Lower leg skin (tissue), 4 donors: ENCODE results near the gene CDH20. TPM values are rescaled to one million over a fixed set of nuclear protein-coding genes. Genes with fewer than 3 reads are reported as not detected.
"Not testable (repeated sequence)": the region's sequence is repeated elsewhere in the genome, so short reads cannot be mapped to it uniquely, and the experiment has no call there.

ENCODE experiments used
- DNase-seq, 2 donors: peaks; one replicate each; pipeline ENCODE4 v3.0.0-alpha.2; 2019; ENCODE audit warnings: low spot score in 2 of 2
- H3K4me3 ChIP-seq: fragments of 200-600 bp; sonication (generic); 2 replicates; pipeline ENCODE4 v1.5.1; 2017; ENCODE audit warnings: mild to moderate bottlenecking, low read depth; ENCODE audit not compliant: poor library complexity, severe bottlenecking
- POLR2A ChIP-seq, 2 donors: fragments of 450-650 bp; IDR thresholded peaks; one replicate each; pipeline ENCODE4 v1.6.1; 2016 to 2017; ENCODE audit warnings: antibody characterized with exemption in 2 of 2, mild to moderate bottlenecking in 1 of 2, moderate library complexity in 1 of 2
- WGBS, 2 donors: methylation state at CpG; one replicate each; pipeline ENCODE4 v1.1.5; 2018; 5-methylcytosine and 5-hydroxymethylcytosine counted together
- intact Hi-C: fragments of 100-400 bp; cut with DNase I; formaldehyde crosslinking; loops from one replicate; pipeline ENCODE4 v1.15.0; 2023; ENCODE audit warnings: low total_unique reads
- total RNA-seq, 4 donors: library from RNA; depleted of rRNA; stranded (reverse); fragments of >200 nt; gene quantifications; one replicate each; pipeline ENCODE4 v1.1.0, GENCODE V29; 2016
- TF ChIP-seq, protein P1 (sequence below), 3 donors: fragments of 450-650 bp; IDR thresholded peaks; one replicate each; pipeline ENCODE4 v1.5.1; 2016; ENCODE audit warnings: antibody characterized with exemption in 3 of 3, mild to moderate bottlenecking in 3 of 3, moderate library complexity in 2 of 3

The CDH20 gene
- total RNA-seq, 4 donors from 2014 or later, result 1.2 to 2.9 (median 2.4) TPM

DNA sequence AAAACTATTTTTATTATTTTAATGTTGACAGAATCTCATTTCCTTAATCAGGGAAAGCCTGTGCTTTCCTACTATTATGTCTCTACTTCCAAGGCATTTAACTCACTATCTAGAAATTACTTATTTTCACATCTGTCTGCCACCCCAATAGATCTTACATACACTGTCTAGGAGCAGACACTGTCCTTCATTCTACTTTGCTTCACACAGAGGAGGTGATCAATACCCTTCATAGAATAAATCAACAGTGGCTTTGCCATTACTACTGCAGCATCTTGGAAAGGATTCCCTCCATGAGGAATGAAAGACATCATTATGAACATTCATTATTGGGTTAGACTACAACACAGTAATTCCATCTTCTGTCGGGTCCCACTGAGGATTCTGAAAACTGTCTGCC is 31.7 kb downstream of the CDH20 start:
- TF ChIP-seq, protein P1, sequence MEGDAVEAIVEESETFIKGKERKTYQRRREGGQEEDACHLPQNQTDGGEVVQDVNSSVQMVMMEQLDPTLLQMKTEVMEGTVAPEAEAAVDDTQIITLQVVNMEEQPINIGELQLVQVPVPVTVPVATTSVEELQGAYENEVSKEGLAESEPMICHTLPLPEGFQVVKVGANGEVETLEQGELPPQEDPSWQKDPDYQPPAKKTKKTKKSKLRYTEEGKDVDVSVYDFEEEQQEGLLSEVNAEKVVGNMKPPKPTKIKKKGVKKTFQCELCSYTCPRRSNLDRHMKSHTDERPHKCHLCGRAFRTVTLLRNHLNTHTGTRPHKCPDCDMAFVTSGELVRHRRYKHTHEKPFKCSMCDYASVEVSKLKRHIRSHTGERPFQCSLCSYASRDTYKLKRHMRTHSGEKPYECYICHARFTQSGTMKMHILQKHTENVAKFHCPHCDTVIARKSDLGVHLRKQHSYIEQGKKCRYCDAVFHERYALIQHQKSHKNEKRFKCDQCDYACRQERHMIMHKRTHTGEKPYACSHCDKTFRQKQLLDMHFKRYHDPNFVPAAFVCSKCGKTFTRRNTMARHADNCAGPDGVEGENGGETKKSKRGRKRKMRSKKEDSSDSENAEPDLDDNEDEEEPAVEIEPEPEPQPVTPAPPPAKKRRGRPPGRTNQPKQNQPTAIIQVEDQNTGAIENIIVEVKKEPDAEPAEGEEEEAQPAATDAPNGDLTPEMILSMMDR (IDR thresholded peaks at IDR 0.05), result no peak
- TF ChIP-seq POLR2A (IDR thresholded peaks at IDR 0.05), result no peak
- no peak overlapping the region for H3K4me3 ChIP-seq
- intact Hi-C loops, result no loop called here
- WGBS, 2 donors, result 60 to 80% methylated on average over 1 of the region's 1 CpG
- no peak for DNase-seq

- no peak for TF ChIP-seq POLR2A (IDR thresholded peaks at IDR 0.05)
- TF ChIP-seq, protein P1 (IDR thresholded peaks at IDR 0.05), result no peak
- WGBS, 2 donors, result 90 to 95% methylated on average over 2 of the region's 2 CpGs
- DNase-seq, result no peak
- intact Hi-C loops, result no loop called here
- no peak overlapping the region for H3K4me3 ChIP-seq
Observed at GRCh38 chr18:61368001-61368400, 34.8 kb downstream of the CDH20 start.

GRCh38 chr18:61369671-61370070 is 36.4 kb downstream of the CDH20 start:
- 55 to 56% methylated on average over 4 of the region's 4 CpGs for WGBS, 2 donors
- DNase-seq, intact Hi-C loops, H3K4me3 ChIP-seq: not testable (repeated sequence)

- DNase-seq, result no peak
- 86 to 89% methylated on average over 2 of the region's 2 CpGs for WGBS, 2 donors
- TF ChIP-seq, protein P1 (IDR thresholded peaks at IDR 0.05), result no peak
- no peak for TF ChIP-seq POLR2A (IDR thresholded peaks at IDR 0.05)
- H3K4me3 ChIP-seq, result no peak overlapping the region
- intact Hi-C loops, result no loop called here
Observed at GRCh38 chr18:61371111-61371510, 37.9 kb downstream of the CDH20 start.

GRCh38 chr18:61379827-61380226 is 46.6 kb downstream of the CDH20 start:
- intact Hi-C loops, result no loop called here
- 65 to 72% methylated on average over 4 of the region's 4 CpGs for WGBS, 2 donors
- TF ChIP-seq POLR2A (IDR thresholded peaks at IDR 0.05), result no peak
- TF ChIP-seq, protein P1 (IDR thresholded peaks at IDR 0.05), result no peak

GRCh38 chr18:61388010-61388409 is 54.8 kb downstream of the CDH20 start:
- 49 to 55% methylated on average over 2 of the region's 2 CpGs for WGBS, 2 donors
- DNase-seq, result no peak
- H3K4me3 ChIP-seq, result no peak overlapping the region
- TF ChIP-seq, protein P1 (IDR thresholded peaks at IDR 0.05), result no peak
- TF ChIP-seq POLR2A (IDR thresholded peaks at IDR 0.05), result no peak
- intact Hi-C loops, result no loop called here

More at GRCh38 chr18:61379827-61380226, 46.6 kb downstream of the CDH20 start:
- H3K4me3 ChIP-seq, result no peak overlapping the region
- DNase-seq, result no peak
